H1 (cell line): Measurements from ENCODE around the gene SNAPC2. TPM values are rescaled to one million over a fixed set of nuclear protein-coding genes. Genes with fewer than 3 reads are reported as not detected.

Source experiments
- CTCF ChIA-PET: fragments of 300-600 bp; sonication (Branson Sonifier 250); formaldehyde crosslinking; loops from one replicate; lab custom pipeline; 2021; ENCODE audit not compliant: partially characterized antibody; lab: Charles Lee
- POLR2A ChIA-PET: fragments of 300-600 bp; sonication (Branson Sonifier 250); formaldehyde crosslinking; loops from one replicate; lab custom pipeline; 2021; ENCODE audit warnings: inconsistent platforms; ENCODE audit not compliant: partially characterized antibody; lab: Charles Lee
- DNase-seq, 2 experiments: peaks; one replicate each; pipeline versions ENCODE4 v3.0.0 to v3.0.0-alpha.2; 2010 to 2022; ENCODE audit warnings: low spot score in 2 of 2, low read depth in 1 of 2, mixed read lengths in 1 of 2
- FAIRE-seq: peaks from 2 replicates; lab custom pipeline; 2011; peaks lifted over from hg19 to GRCh38; lab: Jason Lieb, UNC
- H2AFZ ChIP-seq: 2 replicates; pipeline ENCODE4 v1.8.1; 2012; ENCODE audit warnings: low read length, inconsistent platforms
- H2AK5ac ChIP-seq: 2 replicates; pipeline ENCODE4 v1.6.1; 2013; ENCODE audit warnings: low read depth, low read length
- H2BK120ac ChIP-seq: replicated peaks from 2 replicates; pipeline ENCODE3; 2013; ENCODE audit warnings: low read depth, low read length, inconsistent platforms
- H2BK12ac ChIP-seq: 2 replicates; pipeline ENCODE4 v1.6.1; 2013; ENCODE audit warnings: low read depth, low read length
- H2BK15ac ChIP-seq: 2 replicates; pipeline ENCODE4 v1.6.1; 2013; ENCODE audit warnings: low read length
- H2BK20ac ChIP-seq: 2 replicates; pipeline ENCODE4 v1.6.1; 2013; ENCODE audit warnings: low read length
- H2BK5ac ChIP-seq: 2 replicates; pipeline ENCODE4 v1.6.1; 2013; ENCODE audit warnings: low read depth, low read length
- H3K14ac ChIP-seq: 2 replicates; pipeline ENCODE4 v1.6.1; 2013; ENCODE audit warnings: inconsistent platforms; ENCODE audit not compliant: insufficient read length
- H3K18ac ChIP-seq: 2 replicates; pipeline ENCODE4 v1.6.1; 2013; ENCODE audit warnings: low read length; ENCODE audit errors: extremely low read depth
- H3K23ac ChIP-seq: 2 replicates; pipeline ENCODE4 v1.6.1; 2013; ENCODE audit warnings: inconsistent platforms; ENCODE audit not compliant: insufficient read length
- H3K23me2 ChIP-seq: 2 replicates; pipeline ENCODE4 v1.6.1; 2013; ENCODE audit warnings: low read depth, low read length
- H3K27ac ChIP-seq: 2 replicates; pipeline ENCODE4 v1.6.1; 2011; ENCODE audit warnings: low read depth, low read length, inconsistent platforms
- H3K27me3 ChIP-seq, 4 experiments: replicated peaks in 1 of 4; 1 replicate in 1 of 4; 2 replicates in 3 of 4; pipeline versions ENCODE4 v1.6.1 to v1.8.1; 2011 to 2013; ENCODE audit warnings: low read length in 3 of 4, mild to moderate bottlenecking in 3 of 4, inconsistent platforms in 2 of 4, mixed read lengths in 2 of 4, moderate library complexity in 1 of 4; ENCODE audit not compliant: control insufficient read depth in 3 of 4, insufficient read depth in 3 of 4; ENCODE audit errors: extremely low read depth in 1 of 4
- H3K36me3 ChIP-seq, 4 experiments: 2 replicates each; pipeline versions ENCODE4 v1.6.1 to v1.8.1; 2011 to 2013; ENCODE audit warnings: mild to moderate bottlenecking in 4 of 4, low read length in 3 of 4, moderate library complexity in 2 of 4, control low read depth in 1 of 4, inconsistent platforms in 1 of 4; ENCODE audit not compliant: insufficient read depth in 4 of 4, control insufficient read depth in 2 of 4
- H3K4ac ChIP-seq: replicated peaks from 2 replicates; pipeline ENCODE3; 2013; ENCODE audit warnings: low read length, low read depth, mixed read lengths, inconsistent platforms; ENCODE audit not compliant: insufficient read length
- H3K4me1 ChIP-seq, 4 experiments: replicated peaks in 1 of 4; 1 replicate in 1 of 4; 2 replicates in 3 of 4; pipeline versions ENCODE4 v1.6.1 to v1.8.1; 2011 to 2013; ENCODE audit warnings: low read length in 3 of 4, inconsistent platforms in 2 of 4, mixed read lengths in 1 of 4; ENCODE audit not compliant: insufficient read depth in 4 of 4, control insufficient read depth in 3 of 4
- H3K4me2 ChIP-seq, 2 experiments: 2 replicates each; pipeline versions ENCODE4 v1.6.1 to v1.8.1; 2011 to 2013; ENCODE audit warnings: low read depth in 2 of 2, low read length in 2 of 2, control low read depth in 1 of 2, inconsistent platforms in 1 of 2, mild to moderate bottlenecking in 1 of 2; ENCODE audit not compliant: insufficient read depth in 1 of 2
- H3K4me3 ChIP-seq, 4 experiments: fragments of 200-600, 300-600 bp in 1 of 4; sonication (generic), shearing (Covaris generic), sonication (Bioruptor Twin) in 1 of 4; 2 replicates each; pipeline versions ENCODE4 v1.5.1 to v1.8.1; 2011 to 2016; ENCODE audit warnings: low read length in 4 of 4, low read depth in 3 of 4, control low read depth in 2 of 4, inconsistent platforms in 2 of 4, mild to moderate bottlenecking in 2 of 4, mixed read lengths in 1 of 4, moderate library complexity in 1 of 4; ENCODE audit not compliant: insufficient read depth in 2 of 4; ENCODE audit errors: extremely low read depth in 1 of 4
- H3K56ac ChIP-seq: replicated peaks from 2 replicates; pipeline ENCODE3; 2013; ENCODE audit warnings: low read depth, mild to moderate bottlenecking, mixed read lengths, low read length, inconsistent platforms; ENCODE audit not compliant: insufficient read length
- H3K79me1 ChIP-seq: 2 replicates; pipeline ENCODE4 v1.6.1; 2013; ENCODE audit warnings: low read depth, low read length, control low read depth
- H3K79me2 ChIP-seq, 2 experiments: 2 replicates each; pipeline versions ENCODE4 v1.6.1 to v1.8.1; 2012 to 2013; ENCODE audit warnings: low read length in 2 of 2, mild to moderate bottlenecking in 2 of 2, inconsistent platforms in 1 of 2; ENCODE audit not compliant: insufficient read depth in 2 of 2, control insufficient read depth in 1 of 2
- H3K9ac ChIP-seq, 4 experiments: replicated peaks in 1 of 4; 1 replicate in 1 of 4; 2 replicates in 3 of 4; pipeline versions ENCODE4 v1.6.1 to v1.8.1; 2011 to 2013; ENCODE audit warnings: low read depth in 3 of 4, low read length in 3 of 4, control low read depth in 2 of 4, mild to moderate bottlenecking in 2 of 4, moderate library complexity in 2 of 4, inconsistent platforms in 1 of 4; ENCODE audit errors: extremely low read depth in 1 of 4
- H3K9me3 ChIP-seq, 2 experiments: 2 replicates each; pipeline versions ENCODE4 v1.6.1 to v1.8.1; 2012 to 2013; ENCODE audit warnings: mild to moderate bottlenecking in 2 of 2, moderate library complexity in 2 of 2, control low read depth in 1 of 2, inconsistent platforms in 1 of 2, low read depth in 1 of 2, low read length in 1 of 2, mixed read lengths in 1 of 2; ENCODE audit not compliant: insufficient read depth in 2 of 2
- H4K20me1 ChIP-seq, 2 experiments: replicated peaks in 1 of 2; 2 replicates each; pipeline versions ENCODE3 to v1.8.1; 2011 to 2013; ENCODE audit warnings: inconsistent platforms in 2 of 2, low read length in 2 of 2, mild to moderate bottlenecking in 1 of 2; ENCODE audit not compliant: insufficient read depth in 2 of 2, control insufficient read depth in 1 of 2
- H4K5ac ChIP-seq: 2 replicates; pipeline ENCODE4 v1.6.1; 2013; ENCODE audit warnings: low read length, low read depth, mixed read lengths, inconsistent platforms; ENCODE audit not compliant: insufficient read length
- H4K8ac ChIP-seq: 2 replicates; pipeline ENCODE4 v1.8.0; 2013; ENCODE audit warnings: mild to moderate bottlenecking, moderate library complexity, low read length, inconsistent platforms; ENCODE audit not compliant: insufficient read depth; ENCODE audit errors: extremely low read depth
- H4K91ac ChIP-seq: replicated peaks from 2 replicates; pipeline ENCODE3; 2013; ENCODE audit warnings: low read length, mixed read lengths, inconsistent platforms; ENCODE audit not compliant: insufficient read length
- ASH2L ChIP-seq: fragments of 200-600, 300-600 bp; sonication (generic); IDR thresholded peaks from one replicate; pipeline ENCODE4 v1.7.1; 2017; ENCODE audit warnings: low read length
- CEBPB ChIP-seq: IDR thresholded peaks from 2 replicates; pipeline ENCODE4 v1.6.1; 2012; ENCODE audit warnings: low read depth, low read length
- CREB1 ChIP-seq: IDR thresholded peaks from 2 replicates; pipeline ENCODE4 v1.6.1; 2012; ENCODE audit warnings: inconsistent platforms
- JUND ChIP-seq: IDR thresholded peaks from 2 replicates; pipeline ENCODE4 v1.6.1; 2011; ENCODE audit warnings: mild to moderate bottlenecking, improper control_type of control experiment, low read length
- KDM4A ChIP-seq: IDR thresholded peaks from one replicate; pipeline ENCODE4 v1.7.1; 2012; ENCODE audit warnings: low read depth, mild to moderate bottlenecking, moderate library complexity, low read length, inconsistent platforms; ENCODE audit not compliant: severe bottlenecking
- TEAD4 ChIP-seq: IDR thresholded peaks from 2 replicates; pipeline ENCODE4 v1.6.1; 2012; ENCODE audit warnings: low read depth, low read length, inconsistent platforms, mixed read lengths
- WGBS, 2 experiments: shearing (Covaris generic) in 1 of 2; methylation state at CpG; one replicate each; pipeline versions ENCODE4 v1.1.6 to v1.1.7; 2013 to 2015; ENCODE audit warnings: low lambda C conversion rate in 2 of 2, mixed read lengths in 2 of 2, inconsistent platforms in 1 of 2, low coverage in 1 of 2, missing lambda C conversion rate in 1 of 2; ENCODE audit not compliant: insufficient replicate concordance in 2 of 2, insufficient coverage in 1 of 2, insufficient read length in 1 of 2; ENCODE audit errors: extremely low coverage in 1 of 2, missing lambda C conversion rate in 1 of 2; 5-methylcytosine and 5-hydroxymethylcytosine counted together
- polyA plus RNA-seq, 7 experiments: library from polyadenylated mRNA; depleted of rRNA in 3 of 7; stranded (reverse) in 5 of 7; unstranded in 2 of 7; fragments of >200 nt in 5 of 7; fragments of 200-250 nt in 2 of 7; gene quantifications; 1 replicate in 5 of 7; 2 replicates in 1 of 7; 4 replicates in 1 of 7; pipeline versions ENCODE4 v1.2.1 to v1.2.3, GENCODE V29; 2011 to 2013; ENCODE audit warnings: missing spikeins in 2 of 7, mixed read lengths in 2 of 7
- total RNA-seq: library from RNA; stranded (reverse); fragmentation: NEBNext Ultra II Directional; extraction: Animal tissue kit (Norgen Biotek cat#: 25700); gene quantifications from 2 replicates; pipeline ENCODE4 v1.2.1, GENCODE V29; 2021

Gene SNAPC2
- total and polyA plus RNA-seq, 2 of the 8 experiments (the other 6 are each of a cell fraction or from before 2014, with no cell fraction given): 18.2 to 20.3 TPM

DNA sequence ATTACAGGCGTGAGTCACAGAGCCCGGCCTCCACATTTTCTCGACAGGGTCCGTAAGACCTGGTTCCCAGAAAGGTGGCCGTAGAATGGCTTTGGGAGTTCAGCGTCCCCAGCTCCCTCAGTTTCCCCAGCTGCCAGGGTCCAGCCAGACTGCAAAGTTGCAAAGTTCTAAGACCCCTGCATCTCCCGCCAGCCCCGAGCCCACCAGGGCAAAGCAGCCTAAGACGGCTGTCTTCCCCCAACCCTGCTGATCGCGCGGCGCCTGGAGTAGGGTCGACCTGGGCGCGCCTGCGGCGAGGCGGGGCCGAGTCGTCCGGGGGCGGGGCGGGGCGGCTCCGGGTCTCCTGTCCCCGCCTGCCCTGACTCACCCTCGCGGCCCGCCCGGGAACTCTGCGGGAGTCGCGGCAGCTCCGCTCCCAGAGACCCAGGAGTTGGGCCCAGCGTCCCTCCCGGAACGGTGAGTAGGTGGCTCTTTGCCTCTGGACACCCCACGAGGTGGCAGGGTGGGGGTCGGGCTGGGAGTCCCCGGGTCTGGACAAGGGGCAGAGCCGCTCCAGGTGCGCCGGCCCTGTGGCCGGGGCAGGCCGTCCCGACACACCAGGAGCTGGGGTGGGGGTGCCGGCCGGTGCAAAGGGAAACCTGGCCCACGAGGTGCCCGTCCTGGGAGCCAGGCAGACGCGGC is 31.9 kb upstream of the SNAPC2 start, which contains the start of gene LRRC8E:
Gene LRRC8E, plus strand, starts transcription at position 366 of the 681 bp plus-strand sequence. CDS start 7,094 bp downstream, outside the sequence.
- Histone ChIP-seq H3K4ac (no peak within 1 kb of the TSS), H3K27ac (no peak within 1 kb of the TSS), H3K4me3 (peak within 1 kb of the TSS; percentile 51 to 69 (median 57)), H2AFZ (peak within 1 kb of the TSS; percentile 93; the same call in 1 of the 2 replicates), H2AK5ac (no peak within 1 kb of the TSS), H3K4me2 (peak within 1 kb of the TSS; percentile 55 to 73), H2BK15ac (no peak within 1 kb of the TSS; the same call in 1 of the 2 replicates), H3K4me1 (peaks cover 0 to 7% (median 5%) of the 10 kb centered on the region in 4 experiments; a peak in 4 of 7 replicates), H2BK12ac (no peak within 1 kb of the TSS), H3K79me2 (no peaks in the 10 kb centered on the region), H3K14ac (no peak within 1 kb of the TSS), H3K18ac (peak within 1 kb of the TSS; percentile 78; the same call in 1 of the 2 replicates), H2BK5ac (peak within 1 kb of the TSS; percentile 16; the same call in 1 of the 2 replicates), H4K8ac (peak within 1 kb of the TSS; percentile 71), H4K5ac (no peak within 1 kb of the TSS), H4K20me1 (no peaks in the 10 kb centered on the region), H3K9ac (no peak within 1 kb of the TSS; a peak in 1 of 7 replicates), H4K91ac (no peak within 1 kb of the TSS), H3K36me3 (no peaks in the 10 kb centered on the region), H3K56ac (no peak within 1 kb of the TSS), H3K79me1 (no peaks in the 10 kb centered on the region), H2BK20ac (no peak within 1 kb of the TSS), H3K23ac (no peak within 1 kb of the TSS), H3K9me3 (no peaks in the 10 kb centered on the region), H3K27me3 (peaks cover 0 to 4% (median 3%) of the 10 kb centered on the region in 4 experiments; a peak in 4 of 7 replicates), H2BK120ac (no peak within 1 kb of the TSS), H3K23me2 (peaks cover 5% of the 10 kb centered on the region; the same call in 1 of the 2 replicates)
- CTCF ChIA-PET: interaction anchor here (1.0 to 3.2 kb wide), 8 partner anchors 12 to 309 kb away, joined by 3 to 21 read pairs (median 4); no protein-coding TSS in a partner anchor
- DNase-seq (peak in 1 of 2 experiments; percentile 92), FAIRE-seq (no peak)
- TF ChIP-seq ASH2L (peak; percentile 7), KDM4A (peak; percentile 69), JUND (peak; percentile 61), CEBPB (no peak), CREB1 (peak; percentile 21; the same call in 1 of the 2 replicates), TEAD4 (no peak)
- 12% methylated on average over 41 of the region's 53 CpGs; no CpG with 5 or more reads in 1 of the 2 experiments for WGBS, 2 experiments
- POLR2A ChIA-PET: interaction anchor here (1.0 to 1.9 kb wide), 9 partner anchors 9 to 41 kb away, joined by 3 to 9 read pairs (median 4); partner anchors contain the start of gene PRR36
